Esophagus (tissue), 2 donors: Measurements from ENCODE around the gene CBFA2T2. TPM values are rescaled to one million over a fixed set of nuclear protein-coding genes. Genes with fewer than 3 reads are reported as not detected.
A peak's percentile ranks its signal among the peaks of the same experiment; 100 is the strongest.
"Not testable (repeated sequence)": the region's sequence is repeated elsewhere in the genome, so short reads cannot be mapped to it uniquely, and the experiment has no call there.

Experiments used
- H3K27ac ChIP-seq, 2 donors: one replicate each; pipeline ENCODE4 v1.5.1; 2013; ENCODE audit warnings: low read depth in 2 of 2, mild to moderate bottlenecking in 2 of 2, inconsistent platforms in 1 of 2, low read length in 1 of 2, moderate library complexity in 1 of 2
- H3K27me3 ChIP-seq, 2 donors: one replicate each; pipeline ENCODE4 v1.6.1; 2013; ENCODE audit warnings: low read length in 2 of 2, control low read depth in 1 of 2, mild to moderate bottlenecking in 1 of 2; ENCODE audit not compliant: insufficient read depth in 2 of 2, control insufficient read depth in 1 of 2
- H3K36me3 ChIP-seq, 2 donors: one replicate each; pipeline ENCODE4 v1.6.1; 2013; ENCODE audit warnings: low read length in 1 of 2; ENCODE audit not compliant: control insufficient read depth in 2 of 2, insufficient read depth in 2 of 2
- H3K4me1 ChIP-seq, 2 donors: one replicate each; pipeline ENCODE4 v1.6.1; 2013; ENCODE audit warnings: low read length in 1 of 2; ENCODE audit not compliant: control insufficient read depth in 2 of 2, insufficient read depth in 2 of 2
- H3K4me3 ChIP-seq, 2 donors: one replicate each; pipeline ENCODE4 v1.5.1; 2013; ENCODE audit warnings: low read length in 2 of 2, mild to moderate bottlenecking in 2 of 2, low read depth in 1 of 2, moderate library complexity in 1 of 2
- H3K9me3 ChIP-seq, 2 donors: one replicate each; pipeline ENCODE4 v1.6.1; 2013; ENCODE audit warnings: mild to moderate bottlenecking in 2 of 2, low read depth in 1 of 2, low read length in 1 of 2, moderate library complexity in 1 of 2; ENCODE audit not compliant: control insufficient read depth in 2 of 2, insufficient read depth in 1 of 2
- WGBS, 2 donors: extraction: QIAGEN DNeasy Blood & Tissue Kit; methylation state at CpG; one replicate each; pipeline ENCODE4 v1.1.7; 2013; 5-methylcytosine and 5-hydroxymethylcytosine counted together
- polyA plus RNA-seq, 2 donors: library from polyadenylated mRNA; stranded (reverse); fragments of 200-250 nt; gene quantifications; one replicate each; pipeline ENCODE4 v1.2.3, GENCODE V29; 2013
- donor health status: healthy with polysubstance abuse.
- donor health status: Bipolar disorder and iron deficiency.

CBFA2T2 gene
- polyA plus RNA-seq, 2 donors = 4.7 to 8.5 TPM

DNA sequence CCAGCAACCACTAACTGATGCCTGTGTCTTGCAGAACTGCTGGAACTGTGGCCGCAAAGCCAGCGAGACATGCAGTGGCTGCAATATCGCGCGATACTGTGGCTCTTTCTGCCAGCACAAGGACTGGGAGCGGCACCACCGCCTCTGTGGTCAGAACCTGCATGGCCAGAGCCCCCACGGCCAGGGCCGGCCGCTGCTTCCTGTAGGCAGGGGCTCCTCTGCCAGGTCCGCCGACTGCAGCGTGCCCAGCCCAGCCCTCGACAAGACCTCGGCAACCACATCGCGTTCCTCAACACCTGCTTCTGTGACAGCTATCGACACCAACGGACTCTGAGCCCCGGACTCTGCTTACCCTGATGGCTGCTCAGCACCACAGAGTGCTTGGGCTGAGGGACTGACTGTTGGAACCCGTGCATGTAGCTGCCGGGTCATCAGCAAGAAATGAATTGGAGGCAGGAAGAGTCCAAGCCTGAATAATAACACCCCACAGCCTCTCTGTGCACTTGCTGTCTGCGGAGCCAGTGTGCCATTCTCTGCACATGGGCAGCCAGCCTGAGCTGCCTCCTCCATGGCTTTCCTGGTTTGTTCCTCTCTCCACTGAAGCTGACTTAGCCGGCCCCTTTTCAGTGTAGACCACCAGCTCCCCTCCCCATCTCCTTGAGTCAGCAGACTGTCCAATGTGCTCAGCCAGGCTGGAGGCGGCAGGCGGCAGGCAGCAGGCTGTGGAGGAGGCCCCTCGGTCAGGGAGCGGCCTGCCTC is 154.6 kb downstream of the CBFA2T2 start:
- Histone ChIP-seq H3K36me3 (peaks cover 6 to 17% of the 10 kb centered on the region in 2 donors), H3K27me3 (no peaks in the 10 kb centered on the region), H3K4me1 (peaks cover 10 to 18% of the 10 kb centered on the region in 2 donors), H3K27ac (no peak overlapping the region), H3K4me3 (no peak overlapping the region), H3K9me3 (no peaks in the 10 kb centered on the region)
- WGBS, 2 donors = 92 to 94% methylated on average over 28 of the region's 28 CpGs

DNA sequence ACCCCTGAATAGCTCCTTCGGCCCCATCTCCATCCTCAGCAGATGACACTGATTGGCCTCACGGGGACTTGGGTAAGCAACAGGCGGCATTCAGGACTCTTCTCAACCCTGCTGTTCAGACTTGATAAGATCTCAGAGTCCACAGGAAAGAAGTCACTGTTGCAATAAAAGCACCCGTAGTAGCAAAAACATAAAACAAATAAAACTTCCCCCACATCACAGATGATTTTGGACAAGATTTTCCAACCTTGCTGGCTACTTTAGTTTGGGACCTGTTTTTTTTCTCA is 155.1 kb downstream of the CBFA2T2 start:
- H3K4me1 ChIP-seq = peaks cover 13 to 21% of the 10 kb centered on the region in 2 donors
- no peak overlapping the region for H3K4me3 ChIP-seq
- peaks cover 4 to 14% of the 10 kb centered on the region in 2 donors for H3K36me3 ChIP-seq
- no peak overlapping the region for H3K27ac ChIP-seq
- no peaks in the 10 kb centered on the region for H3K27me3 ChIP-seq
- WGBS, 2 donors = 78 to 82% methylated on average over 4 of the region's 4 CpGs
- no peaks in the 10 kb centered on the region for H3K9me3 ChIP-seq

DNA sequence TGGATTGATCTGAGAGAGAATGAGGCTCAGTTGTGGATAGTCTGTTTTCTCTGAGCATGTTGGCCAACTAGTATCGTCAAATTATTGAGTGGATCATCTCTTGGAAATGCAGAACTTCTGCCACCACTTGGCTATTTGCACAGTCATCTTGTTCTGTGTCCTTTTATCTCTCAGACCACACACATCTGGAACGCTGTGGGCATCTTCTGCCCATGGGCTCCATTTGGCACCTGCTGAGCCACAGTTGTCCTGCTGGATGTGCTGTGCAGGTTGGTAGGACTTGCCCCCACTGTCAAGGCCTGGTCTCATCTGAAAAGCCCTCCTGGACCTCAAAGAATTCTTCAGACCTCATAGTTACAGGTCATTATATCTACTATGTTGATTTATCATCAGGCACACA is 155.5 kb downstream of the CBFA2T2 start:
- peaks cover 4 to 11% of the 10 kb centered on the region in 2 donors for H3K36me3 ChIP-seq
- H3K4me3 ChIP-seq = no peak overlapping the region
- WGBS, 2 donors = 87 to 92% methylated on average over 2 of the region's 2 CpGs

DNA sequence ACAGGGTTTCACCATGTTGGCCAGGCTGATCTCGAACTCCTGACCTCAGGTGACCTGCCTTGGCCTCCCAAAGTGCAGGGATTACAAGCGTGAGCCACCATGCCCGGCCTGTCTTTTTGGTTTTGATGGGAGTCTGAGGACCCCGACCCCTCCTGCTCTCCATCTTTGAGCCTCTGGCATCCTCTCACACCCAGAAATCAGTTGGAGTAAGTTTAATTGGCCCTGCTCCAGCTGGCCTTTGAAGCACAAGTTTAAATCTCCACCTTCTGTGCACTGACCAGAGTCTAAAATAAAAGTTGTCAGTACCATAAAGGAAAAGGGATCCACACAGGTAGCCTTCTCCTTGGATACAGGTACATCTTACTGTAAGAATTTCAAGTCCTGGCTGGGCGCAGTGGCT is 156.3 kb downstream of the CBFA2T2 start:
- Histone ChIP-seq H3K36me3 (peaks cover 4 to 10% of the 10 kb centered on the region in 2 donors), H3K27ac (no peak overlapping the region), H3K4me1 (peaks cover 16 to 27% of the 10 kb centered on the region in 2 donors), H3K9me3 (no peaks in the 10 kb centered on the region), H3K4me3 (no peak overlapping the region), H3K27me3 (no peaks in the 10 kb centered on the region)
- WGBS, 2 donors = 90 to 95% methylated on average over 5 of the region's 5 CpGs

More for the DNA sequence above, 155.5 kb downstream of the CBFA2T2 start:
- H3K4me1 ChIP-seq = peaks cover 15 to 25% of the 10 kb centered on the region in 2 donors
- no peak overlapping the region for H3K27ac ChIP-seq
- H3K9me3 ChIP-seq = no peaks in the 10 kb centered on the region
- no peaks in the 10 kb centered on the region for H3K27me3 ChIP-seq

DNA sequence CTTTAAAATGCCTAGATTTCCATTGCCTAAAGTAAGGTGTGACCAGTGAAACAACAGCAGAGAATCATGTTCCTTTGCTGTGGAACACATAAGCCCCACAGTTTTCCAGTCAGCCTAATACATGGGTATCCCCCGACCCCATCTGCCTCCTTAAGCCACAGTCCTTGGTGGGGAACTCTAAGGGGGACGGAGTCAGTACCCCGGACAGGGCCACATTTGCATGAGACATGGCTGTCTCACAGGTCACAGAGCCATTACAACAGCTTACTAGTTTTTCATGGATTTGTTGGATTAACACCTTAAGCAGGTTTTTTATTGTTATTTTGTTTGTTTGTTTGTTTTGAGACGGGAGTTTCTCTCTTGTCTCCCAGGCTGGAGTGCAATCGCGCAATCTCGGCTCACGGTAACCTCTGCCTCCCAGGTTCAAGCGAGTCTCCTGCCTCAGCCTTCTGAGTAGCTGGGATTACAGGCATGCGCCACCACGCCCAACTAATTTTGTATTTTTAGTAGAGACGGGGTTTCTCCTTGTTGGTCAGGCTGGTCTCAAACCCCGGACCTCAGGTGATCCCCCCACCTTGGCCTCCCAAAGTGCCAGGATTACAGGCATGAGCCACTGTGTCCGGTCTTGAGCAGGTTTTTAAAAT is 157.2 kb downstream of the CBFA2T2 start:
- WGBS, 2 donors = 54 to 62% methylated on average over 14 of the region's 14 CpGs
- H3K4me3 ChIP-seq, H3K9me3 ChIP-seq, H3K27me3 ChIP-seq: not testable (repeated sequence)
- Histone ChIP-seq H3K4me1 (peaks cover 17 to 29% of the 10 kb centered on the region in 2 donors), H3K36me3 (peaks cover 0 to 10% of the 10 kb centered on the region in 2 donors), H3K27ac (peak overlapping the region; percentile 87 to 90)

DNA sequence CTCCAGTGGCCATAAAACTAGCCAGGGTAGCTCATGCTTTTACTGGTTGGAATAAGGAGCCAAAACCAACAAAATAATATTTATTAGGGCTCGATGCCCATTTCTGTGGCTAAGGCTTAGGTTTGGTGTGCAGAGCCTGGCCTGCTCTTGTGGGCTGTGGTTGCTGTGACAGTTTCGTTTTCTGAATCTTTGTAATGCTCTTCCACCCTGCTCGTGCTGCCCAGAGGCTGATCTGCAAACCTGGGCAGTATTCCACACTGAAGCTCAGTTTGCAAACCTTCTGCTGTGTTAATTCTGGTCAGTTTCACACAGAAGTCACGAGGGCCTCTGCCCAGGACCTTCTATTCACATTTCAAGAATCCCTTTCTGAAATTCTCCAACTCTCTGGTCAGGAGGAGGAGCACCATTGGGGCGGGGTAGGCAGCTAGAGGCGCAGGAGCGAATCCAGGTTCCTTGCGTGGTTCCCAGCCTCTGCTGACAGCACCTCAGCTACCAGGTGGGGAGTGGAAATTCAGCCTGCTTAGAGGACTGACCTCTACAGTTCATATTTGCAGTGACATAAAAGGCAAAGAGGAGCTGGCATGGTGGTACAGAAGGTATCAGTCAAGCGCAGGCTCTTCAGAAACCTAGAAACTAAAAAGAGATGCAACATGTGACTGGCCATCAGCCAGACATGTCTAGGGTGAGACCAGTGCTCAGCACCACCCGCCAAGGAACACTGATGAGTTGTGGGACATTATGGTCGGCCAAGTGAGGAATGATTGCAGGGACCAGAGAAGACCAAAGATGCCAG is 157.9 kb downstream of the CBFA2T2 start:
- peak overlapping the region; percentile 87 to 90 for H3K27ac ChIP-seq
- peaks cover 0 to 10% of the 10 kb centered on the region in 2 donors for H3K36me3 ChIP-seq
- no peaks in the 10 kb centered on the region for H3K27me3 ChIP-seq
- H3K4me3 ChIP-seq = no peak overlapping the region
- peaks cover 17 to 29% of the 10 kb centered on the region in 2 donors for H3K4me1 ChIP-seq
- 48 to 52% methylated on average over 11 of the region's 11 CpGs for WGBS, 2 donors
- H3K9me3 ChIP-seq = no peaks in the 10 kb centered on the region

DNA sequence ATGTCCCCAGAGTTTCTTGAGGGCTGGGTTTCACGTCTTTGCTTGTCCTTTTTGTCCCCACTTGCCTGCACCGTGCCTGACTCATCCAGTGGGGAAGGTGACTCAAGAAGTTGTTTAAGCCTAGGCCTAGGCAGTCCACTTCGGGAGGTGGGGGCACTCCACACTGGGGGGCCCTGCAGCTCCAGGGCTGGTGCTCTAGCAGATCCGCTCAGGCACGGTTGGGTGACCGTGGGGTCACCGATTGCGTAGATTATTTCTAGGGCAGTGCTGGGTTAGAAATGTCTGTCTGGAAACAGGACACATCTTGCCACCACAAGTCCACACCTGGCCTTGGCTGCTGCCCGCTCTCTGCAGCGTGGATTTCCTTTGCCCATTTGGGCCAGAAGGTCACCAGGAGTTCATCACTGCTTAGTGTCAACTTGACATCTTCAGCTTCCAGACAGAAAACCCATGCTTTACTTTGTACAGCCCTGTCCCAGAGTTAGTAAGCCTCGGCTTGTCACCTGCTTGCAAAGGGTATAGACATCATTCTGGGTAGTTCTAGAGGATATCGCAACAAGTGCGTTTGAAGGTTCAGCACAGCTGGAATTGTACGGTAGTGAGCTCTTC is 158.6 kb downstream of the CBFA2T2 start:
- WGBS, 2 donors = 55 to 72% methylated on average over 14 of the region's 14 CpGs
- Histone ChIP-seq H3K4me3 (no peak overlapping the region), H3K36me3 (peaks cover 0 to 10% of the 10 kb centered on the region in 2 donors), H3K9me3 (no peaks in the 10 kb centered on the region), H3K27me3 (no peaks in the 10 kb centered on the region), H3K27ac (peak overlapping the region; percentile 87 to 90), H3K4me1 (peaks cover 21 to 31% of the 10 kb centered on the region in 2 donors)

DNA sequence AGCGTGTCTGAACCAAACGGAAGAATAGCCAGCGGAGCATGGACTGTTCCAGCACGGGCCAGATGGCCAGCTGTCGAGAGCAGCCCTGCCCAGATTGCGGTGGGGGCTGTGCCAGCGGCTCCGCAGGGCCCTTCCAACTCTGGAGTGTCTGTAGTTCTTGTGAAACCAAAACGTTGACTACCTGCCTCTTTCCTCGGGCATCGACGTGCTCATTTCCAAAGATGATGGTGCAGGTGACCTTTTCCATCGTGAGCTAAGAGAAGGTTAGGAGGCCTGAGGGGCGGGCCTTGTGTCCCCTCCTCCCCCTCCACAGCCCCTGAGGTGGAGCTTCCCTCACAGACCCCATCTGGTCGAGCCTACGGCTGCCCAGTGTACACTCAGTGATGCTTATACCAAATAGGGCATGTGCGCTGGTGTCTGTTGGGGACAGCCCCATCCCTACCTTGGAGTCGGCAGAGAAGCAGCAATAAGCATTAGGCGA is 159.3 kb downstream of the CBFA2T2 start:
- Histone ChIP-seq H3K4me1 (peaks cover 22 to 38% of the 10 kb centered on the region in 2 donors), H3K36me3 (peaks cover 0 to 8% of the 10 kb centered on the region in 2 donors), H3K27ac (peak overlapping the region; percentile 62 to 90), H3K4me3 (no peak overlapping the region), H3K27me3 (no peaks in the 10 kb centered on the region), H3K9me3 (no peaks in the 10 kb centered on the region)
- WGBS, 2 donors = 49 to 63% methylated on average over 19 of the region's 19 CpGs

DNA sequence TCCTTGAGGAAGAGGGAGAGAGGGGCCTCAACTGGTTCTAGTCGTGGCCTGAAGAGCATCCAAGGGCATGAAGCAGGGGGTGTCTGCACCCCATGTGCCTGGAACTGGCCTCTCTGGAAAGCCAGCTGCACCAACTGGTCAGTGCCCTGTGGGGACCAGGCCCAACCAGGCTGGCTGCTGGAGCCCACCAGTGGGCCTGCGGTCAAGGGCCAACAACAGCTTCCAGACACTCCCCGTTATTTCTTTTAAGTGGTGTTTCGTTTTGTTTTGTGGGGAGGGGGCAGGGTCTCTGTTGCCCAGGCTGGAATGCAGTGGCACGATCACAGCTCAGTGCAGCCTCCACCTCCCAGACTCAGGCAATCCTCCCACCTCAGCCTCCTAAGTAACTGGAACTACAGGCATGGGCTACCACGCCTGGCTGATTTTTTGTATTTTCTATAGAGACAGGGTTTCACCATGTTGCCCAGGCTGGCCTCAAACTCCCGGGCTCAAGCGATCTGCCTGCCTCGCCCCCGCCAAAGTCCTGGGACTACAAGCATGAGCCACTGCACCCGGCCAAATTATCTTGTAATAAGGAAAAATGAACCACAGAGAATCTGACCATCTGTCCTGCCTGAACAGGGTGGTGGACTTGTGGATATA is 160.3 kb downstream of the CBFA2T2 start:
- Histone ChIP-seq H3K27me3 (no peaks in the 10 kb centered on the region), H3K27ac (peak overlapping the region in 1 of 2 donors; percentile 8), H3K4me1 (peaks cover 22 to 47% of the 10 kb centered on the region in 2 donors), H3K36me3 (no peaks in the 10 kb centered on the region), H3K9me3 (no peaks in the 10 kb centered on the region), H3K4me3 (no peak overlapping the region)
- 69 to 73% methylated on average over 11 of the region's 11 CpGs for whole genome bisulfite sequencing, 2 donors
